Hypothalamus (tissue), 51 donors: ENCODE results near the gene NEURL3.
"Not testable (repeated sequence)": the region's sequence is repeated elsewhere in the genome, so short reads cannot be mapped to it uniquely, and the experiment has no call there.

Experiments
- DNase-seq, 51 donors: peaks; one replicate each; lab custom pipeline; 2025; lab: John Stamatoyannopoulos, UW

The NEURL3 gene

DNA sequence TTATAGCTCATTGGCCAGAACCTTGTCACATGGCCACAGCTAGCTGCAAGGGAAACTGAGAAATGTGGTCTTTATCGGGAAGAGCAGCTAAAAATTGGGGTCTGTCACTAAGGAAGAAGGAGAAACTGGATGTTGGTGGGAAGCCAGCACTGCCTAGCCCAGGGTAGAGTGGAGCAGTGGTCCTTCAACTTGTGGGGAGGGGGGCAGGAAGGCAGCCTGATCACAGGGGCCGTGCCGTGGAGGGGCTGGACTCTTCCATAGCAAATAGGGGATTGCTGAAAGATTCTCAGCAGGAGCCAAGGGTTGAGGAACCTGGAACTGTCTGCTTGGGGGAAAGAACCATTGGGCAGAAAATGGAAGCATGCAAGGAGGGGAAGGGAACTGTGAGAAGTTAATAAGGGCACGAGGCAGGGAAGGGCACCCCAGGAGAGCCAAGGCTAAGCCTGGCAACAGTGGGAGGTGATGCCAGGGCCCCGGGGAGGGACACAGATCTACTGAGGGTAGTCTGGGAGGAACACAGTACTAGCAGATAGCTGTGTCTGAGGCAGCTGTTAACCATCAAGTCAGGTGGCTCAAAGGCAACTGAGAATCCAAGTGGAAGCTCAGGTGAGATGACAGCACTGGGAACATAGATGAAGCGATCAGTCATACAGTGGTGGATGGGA is 5.9 kb upstream of the NEURL3 start:
- no peak for DNase-seq

DNA sequence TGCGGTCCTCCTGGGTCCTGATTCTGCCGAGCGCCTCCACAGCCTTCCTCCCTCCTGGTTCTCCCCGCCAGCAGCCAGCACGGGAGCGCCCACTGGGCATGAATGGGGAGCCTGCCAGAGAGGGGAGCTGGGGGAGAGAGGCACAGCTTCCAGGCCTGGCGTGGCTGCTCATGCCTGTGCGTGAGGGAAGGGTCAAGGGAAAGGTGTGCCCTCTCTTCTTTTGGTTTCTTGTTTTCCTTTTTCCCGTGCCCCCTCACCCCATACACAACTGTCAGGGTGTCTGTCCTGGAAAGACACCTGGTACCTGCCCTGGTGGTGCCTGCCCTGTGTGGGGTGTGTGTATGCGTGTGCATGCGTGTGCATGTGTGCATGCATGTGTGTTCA is 4.7 kb upstream of the NEURL3 start:
- no peak for DNase-seq

DNA sequence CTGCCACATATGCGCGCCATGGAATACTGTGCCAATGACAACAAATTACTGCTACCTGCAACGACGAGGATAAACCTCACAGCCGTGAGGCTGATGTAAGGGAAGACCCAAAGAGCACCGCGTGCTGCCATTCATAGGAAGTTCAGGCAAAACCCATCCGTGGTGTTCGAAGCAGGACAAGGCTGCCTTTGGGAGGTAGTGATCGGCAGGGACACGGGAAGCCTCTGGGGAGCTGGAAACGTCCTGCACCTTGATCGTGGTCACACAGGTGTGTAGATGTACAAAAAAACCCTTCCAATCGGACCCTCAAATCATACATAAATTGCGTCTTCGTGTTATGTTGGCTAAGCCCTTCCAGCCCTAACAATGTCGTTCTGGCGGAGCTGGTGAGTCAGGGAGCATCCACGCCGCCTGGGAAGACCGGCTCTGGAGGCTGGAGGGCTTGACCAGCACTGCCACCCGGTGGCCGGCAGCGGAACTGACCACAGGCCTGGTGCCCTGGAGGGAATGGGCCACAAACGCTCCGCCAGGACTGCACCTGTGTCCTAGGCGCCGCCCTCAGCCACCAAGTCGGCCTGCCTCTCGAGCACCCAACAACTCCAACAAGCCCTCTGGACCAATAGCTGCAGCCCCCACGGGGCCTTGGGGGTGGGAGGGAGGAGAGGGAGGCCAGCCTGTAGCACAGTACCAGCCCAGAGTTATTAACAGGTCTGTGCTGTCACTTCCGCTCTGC is 4.1 kb upstream of the NEURL3 start:
- peak in 48 of 51 donors; percentile 21 to 90 (median 73) for DNase-seq

GRCh38 chr2:96508521-96509113 is 3.5 kb upstream of the NEURL3 start:
- DNase-seq = no peak

DNA sequence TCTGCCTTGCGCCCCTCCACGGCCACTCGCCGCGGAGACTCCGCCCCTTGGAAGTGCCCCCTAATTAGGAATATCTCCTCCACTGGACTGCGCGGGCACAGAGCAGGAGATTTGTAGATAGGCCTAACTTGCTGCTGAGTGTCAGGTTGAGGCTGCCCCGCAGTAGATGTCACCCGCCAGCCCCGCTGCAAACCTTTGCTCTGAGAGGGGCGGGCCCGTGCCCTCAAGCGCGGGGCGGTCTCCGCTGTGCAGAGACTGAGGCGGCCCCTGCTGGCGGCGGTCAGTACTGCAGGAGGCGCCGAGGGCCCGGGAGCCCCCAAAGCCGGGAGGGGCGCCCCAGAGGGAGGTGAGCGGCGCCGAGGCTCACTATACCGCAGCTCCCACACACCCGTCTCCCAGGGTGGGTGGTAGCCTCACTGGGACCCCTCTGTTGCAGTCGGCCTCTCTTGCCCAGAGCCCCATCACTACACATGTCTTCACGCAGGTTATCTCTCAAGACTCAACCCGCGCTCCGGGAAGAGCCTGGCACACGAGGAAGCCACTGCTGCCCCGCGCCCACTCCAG is 2.9 kb upstream of the NEURL3 start:
- peak in 39 of 51 donors; percentile 10 to 82 (median 47) for DNase-seq

- no peak for DNase-seq
These were observed 1.7 kb upstream of the NEURL3 start for GRCh38 chr2:96506907-96507240.

- no peak for DNase-seq
These were observed 1.1 kb upstream of the NEURL3 start for GRCh38 chr2:96506016-96506906.

GRCh38 chr2:96503637-96504243 is 1.4 kb downstream of the NEURL3 start:
- DNase-seq = no peak

GRCh38 chr2:96502891-96503636 is 2.1 kb downstream of the NEURL3 start:
- DNase-seq = no peak

- no peak for DNase-seq
These were observed 3.0 kb downstream of the NEURL3 start for GRCh38 chr2:96501886-96502810.

DNA sequence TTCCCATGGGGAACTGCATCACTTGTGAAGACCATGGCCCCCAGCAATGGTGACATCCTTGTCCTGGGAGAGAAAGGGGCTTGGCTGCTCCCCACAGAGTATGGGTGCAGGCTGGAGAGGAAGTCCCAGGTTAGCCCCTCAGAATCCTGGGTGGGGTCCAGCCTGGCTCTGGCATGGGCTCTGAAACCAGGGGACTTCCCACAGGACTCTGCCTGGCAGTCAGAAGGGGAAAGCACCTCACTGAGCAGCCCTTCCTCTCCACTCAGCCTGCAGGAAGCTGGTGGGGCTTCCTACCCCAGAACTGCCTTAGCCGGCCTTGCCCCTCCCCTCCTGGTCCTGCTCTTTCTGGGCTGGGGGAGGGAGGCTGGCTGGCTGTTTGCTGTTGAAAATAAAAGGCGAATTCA is 3.7 kb downstream of the NEURL3 start:
- no peak for DNase-seq

- DNase-seq = no peak
These were observed 4.6 kb downstream of the NEURL3 start for GRCh38 chr2:96500385-96501066.

DNA sequence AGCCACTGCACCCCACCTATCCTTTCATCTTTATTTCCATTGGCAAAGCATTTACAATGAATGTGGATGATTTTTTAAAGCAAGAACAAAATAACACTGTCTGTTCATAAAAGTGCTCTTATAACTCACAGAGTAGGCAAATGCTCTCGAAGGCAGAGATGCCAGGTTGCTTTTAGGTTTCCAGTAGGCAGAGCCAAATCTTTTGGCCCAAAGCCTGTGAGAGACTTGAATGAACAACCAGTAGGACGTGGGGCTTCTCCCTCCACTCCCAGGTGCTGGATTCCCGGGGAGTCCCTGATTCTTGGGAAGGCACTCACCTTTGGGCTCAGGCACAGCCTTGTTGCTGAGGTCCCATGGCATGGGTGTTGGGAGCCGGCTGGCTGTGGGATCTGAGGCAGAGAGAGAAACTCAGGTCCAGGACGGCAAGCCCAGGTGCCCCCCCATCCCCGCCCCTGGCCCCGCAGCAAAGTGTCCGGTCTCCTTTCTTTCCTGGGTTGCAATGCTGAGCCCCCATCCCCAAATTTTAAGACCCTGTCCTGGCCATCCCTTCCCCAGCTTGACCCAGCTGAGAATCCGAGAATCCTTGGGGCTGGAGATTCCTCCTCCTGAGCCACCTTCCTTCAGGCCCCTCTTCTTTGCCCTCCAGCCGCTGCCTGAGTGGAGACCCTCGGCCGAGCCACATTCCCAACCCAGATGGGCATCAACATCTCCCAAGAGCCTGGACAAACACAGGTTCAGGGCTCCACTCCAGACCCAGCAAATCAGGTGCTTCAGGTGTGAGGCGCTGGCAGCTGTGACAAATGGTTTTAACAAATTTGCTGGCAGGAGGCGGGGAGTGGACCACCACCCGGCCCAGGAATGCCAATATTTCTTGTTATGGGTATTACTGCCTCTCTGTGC is 5.8 kb downstream of the NEURL3 start:
- DNase-seq = no peak

DNA sequence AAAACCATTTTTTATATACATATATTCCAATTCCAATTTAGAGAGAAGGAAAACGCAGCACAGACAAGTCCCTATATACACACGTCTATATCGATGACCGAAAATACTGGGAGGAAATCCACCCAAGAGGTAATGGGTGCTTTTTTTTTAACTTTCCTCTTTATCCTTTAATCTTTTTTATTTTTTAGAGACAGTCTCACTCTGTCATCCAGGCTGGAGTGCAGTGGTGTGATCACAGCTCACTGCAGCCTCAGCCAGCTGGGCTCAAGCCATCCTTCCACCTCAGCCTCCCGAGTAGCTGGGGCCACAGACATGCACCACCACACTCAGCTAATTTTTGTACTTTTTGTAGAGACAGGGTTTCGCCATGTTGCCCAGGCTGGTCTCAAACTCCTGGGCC is 6.5 kb downstream of the NEURL3 start:
- DNase-seq = not testable (repeated sequence)

- DNase-seq = no peak
These were observed 7.1 kb downstream of the NEURL3 start for GRCh38 chr2:96498021-96498431.

- no peak for DNase-seq
These were observed 9.1 kb downstream of the NEURL3 start for GRCh38 chr2:96495982-96496629.
